K562 (cell line): ENCODE measurements around the gene SURF6. TPM values are rescaled to one million over a fixed set of nuclear protein-coding genes. Genes with fewer than 3 reads are reported as not detected.

Experiments
- ATAC-seq: fragments of 200-7000 bp; cut with Tn5 transposase; 3 replicates; pipeline ENCODE4 v1.9.1; 2020; ENCODE audit warnings: moderate library complexity
- BruUV-seq: library from RNA; stranded (reverse); fragments of 400-500 nt; replicated peaks from 2 replicates; lab custom pipeline; 2021; lab: Mats Ljungman, UMichigan
- CTCF ChIA-PET: fragments of 300-600 bp; formaldehyde crosslinking; extraction: SDS; loops from one replicate; lab custom pipeline; 2021; ENCODE audit warnings: low intra/inter-chr PET ratio; lab: Yijun Ruan, JAX
- POLR2A ChIA-PET: fragments of 300-600, 350-650 bp; sonication (Branson Sonifier 250); formaldehyde crosslinking; extraction: SDS; loops from one replicate; lab custom pipeline; 2021; ENCODE audit warnings: antibody characterized with exemption, inconsistent platforms; lab: Yijun Ruan, JAX
- DNase-seq, 4 experiments: peaks; one replicate each; pipeline versions ENCODE4 v3.0.0 to v3.0.0-alpha.2; 2011 to 2018; ENCODE audit warnings: low spot score in 3 of 4, mixed read lengths in 3 of 4; ENCODE audit errors: extremely low read depth in 1 of 4
- FAIRE-seq: peaks from 2 replicates; lab custom pipeline; 2011; peaks lifted over from hg19 to GRCh38; lab: Jason Lieb, UNC
- H2AFZ ChIP-seq: 2 replicates; pipeline ENCODE4 v1.6.0; 2011; ENCODE audit warnings: low read depth, low read length, control low read depth, inconsistent platforms
- H3K27ac ChIP-seq: fragments of 200-600 bp; 3 replicates; pipeline ENCODE4 v1.8.0; 2011; ENCODE audit warnings: low read depth, mild to moderate bottlenecking, control low read depth, inconsistent platforms, low read length, moderate library complexity, mixed read lengths; ENCODE audit errors: extremely low read depth
- H3K27me3 ChIP-seq, 2 experiments: fragments of 300-600 bp in 1 of 2; 2 replicates in 1 of 2; 3 replicates in 1 of 2; pipeline versions ENCODE4 v1.6.0 to v1.8.0; 2011; ENCODE audit warnings: inconsistent platforms in 2 of 2, low read length in 2 of 2, mild to moderate bottlenecking in 1 of 2, mixed read lengths in 1 of 2, moderate library complexity in 1 of 2; ENCODE audit not compliant: control insufficient read depth in 2 of 2, insufficient read depth in 2 of 2
- H3K36me3 ChIP-seq: fragments of 300-600 bp; 3 replicates; pipeline ENCODE4 v1.8.0; 2011; ENCODE audit warnings: mild to moderate bottlenecking, low read length, inconsistent platforms; ENCODE audit not compliant: control insufficient read depth, insufficient read depth
- H3K4me1 ChIP-seq, 2 experiments: fragments of 200-600 bp in 1 of 2; replicated peaks in 1 of 2; 2 replicates in 1 of 2; 3 replicates in 1 of 2; pipeline versions ENCODE4 v1.5.1 to v1.8.0; 2011; ENCODE audit warnings: inconsistent platforms in 2 of 2, low read length in 2 of 2, mild to moderate bottlenecking in 1 of 2, mixed read lengths in 1 of 2, moderate library complexity in 1 of 2; ENCODE audit not compliant: control insufficient read depth in 2 of 2, insufficient read depth in 2 of 2
- H3K4me2 ChIP-seq: 2 replicates; pipeline ENCODE4 v1.6.1; 2011; ENCODE audit warnings: low read length, control low read depth, inconsistent platforms, mixed read lengths; ENCODE audit not compliant: insufficient read depth
- H3K4me3 ChIP-seq: fragments of 200-600 bp; sonication (generic), shearing (Covaris generic); 2 replicates; pipeline ENCODE4 v1.5.1; 2016; ENCODE audit warnings: control low read depth, inconsistent platforms
- H3K79me2 ChIP-seq: fragments of 200-600 bp; 3 replicates; pipeline ENCODE4 v1.8.0; 2011; ENCODE audit warnings: low read length, inconsistent platforms; ENCODE audit not compliant: control insufficient read depth, insufficient read depth
- H3K9ac ChIP-seq, 2 experiments: 2 replicates each; pipeline versions ENCODE4 v1.6.0 to v1.6.1; 2011; ENCODE audit warnings: low read depth in 2 of 2, low read length in 2 of 2, control low read depth in 1 of 2, inconsistent platforms in 1 of 2, mild to moderate bottlenecking in 1 of 2, mixed read lengths in 1 of 2; ENCODE audit not compliant: insufficient read depth in 1 of 2
- H3K9me1 ChIP-seq: one replicate; pipeline ENCODE4 v1.6.0; 2011; ENCODE audit warnings: inconsistent platforms, mild to moderate bottlenecking, low read length, moderate library complexity; ENCODE audit not compliant: control insufficient read depth, insufficient read depth
- H3K9me3 ChIP-seq: replicated peaks from 2 replicates; pipeline ENCODE4 v1.5.1; 2011; ENCODE audit warnings: low read depth, low read length, inconsistent platforms; ENCODE audit not compliant: control insufficient read depth, insufficient read depth
- H4K20me1 ChIP-seq: replicated peaks from 2 replicates; pipeline ENCODE4 v1.6.1; 2011; ENCODE audit warnings: low read length, inconsistent platforms, mixed read lengths; ENCODE audit not compliant: control insufficient read depth, insufficient read depth
- ETV5 ChIP-seq: sonication (generic); formaldehyde crosslinking; IDR thresholded peaks from 2 replicates; pipeline ENCODE4 v1.4.0; 2020; ENCODE audit warnings: low read depth, mild to moderate bottlenecking, missing genetic modification reagents
- MITF ChIP-seq: IDR thresholded peaks from 2 replicates; pipeline ENCODE4 v1.6.1; 2014; ENCODE audit warnings: antibody characterized with exemption
- POLR2G ChIP-seq: fragments of 200-400 bp; formaldehyde crosslinking; IDR thresholded peaks from 2 replicates; pipeline ENCODE4 v1.6.1; 2017; ENCODE audit warnings: low read depth, mild to moderate bottlenecking, antibody characterized with exemption, low read length, moderate library complexity
- RBFOX2 ChIP-seq: fragments of 200-400 bp; formaldehyde crosslinking; IDR thresholded peaks from 2 replicates; pipeline ENCODE4 v1.6.1; 2017; ENCODE audit warnings: low read depth, mild to moderate bottlenecking, low read length, moderate library complexity
- WGBS: fragments of 100-300 bp; shearing (Covaris generic); methylation state at CpG from one replicate; pipeline ENCODE4 v1.1.6; 2016; ENCODE audit warnings: low coverage, mixed read lengths; ENCODE audit not compliant: insufficient coverage; ENCODE audit errors: missing lambda C conversion rate; 5-methylcytosine and 5-hydroxymethylcytosine counted together
- in situ Hi-C: fragments of 300-500 bp; cut with MboI; formaldehyde crosslinking; loops from 4 replicates; pipeline ENCODE4 v1.15.0; 2018; ENCODE audit warnings: inconsistent platforms, mixed read lengths
- intact Hi-C: fragments of 100-400 bp; cut with micrococcal nuclease; formaldehyde crosslinking; loops from 2 replicates; pipeline ENCODE4 v1.14.2; 2022
- polyA plus RNA-seq, 8 experiments: library from polyadenylated mRNA; depleted of rRNA in 4 of 8; stranded (reverse) in 5 of 8; unstranded in 3 of 8; fragments of >200 nt; fragmentation: Nextera tagmentation in 2 of 8; fragmentation: Illumina TruSeq in 1 of 8; extraction: Ambion mirVana in 2 of 8; extraction: Trizol in 1 of 8; gene quantifications; 2 replicates each; pipeline versions ENCODE4 v1.2.1 to v1.2.3, GENCODE V29; 2011 to 2014; ENCODE audit warnings: inconsistent platforms in 1 of 8, missing spikeins in 1 of 8
- total RNA-seq, 7 experiments: library from RNA; depleted of rRNA in 6 of 7; stranded (reverse); fragments of >200 nt in 6 of 7; fragmentation: Illumina TruSeq in 2 of 7; extraction: Trizol in 2 of 7; gene quantifications; 2 replicates each; pipeline versions ENCODE4 v1.2.1 to v1.2.3, GENCODE V29; 2011 to 2021; ENCODE audit warnings: low replicate concordance in 1 of 7

Gene SURF6
- total and polyA plus RNA-seq, 9 of the 15 experiments (the other 6 are each of a cell fraction or from before 2014, with no cell fraction given), result 1.4 to 68.3 (median 14.7) TPM

- no peak for ATAC-seq
Measured at GRCh38 chr9:133341369-133342068, 5.5 kb upstream of the SURF6 start.

DNA sequence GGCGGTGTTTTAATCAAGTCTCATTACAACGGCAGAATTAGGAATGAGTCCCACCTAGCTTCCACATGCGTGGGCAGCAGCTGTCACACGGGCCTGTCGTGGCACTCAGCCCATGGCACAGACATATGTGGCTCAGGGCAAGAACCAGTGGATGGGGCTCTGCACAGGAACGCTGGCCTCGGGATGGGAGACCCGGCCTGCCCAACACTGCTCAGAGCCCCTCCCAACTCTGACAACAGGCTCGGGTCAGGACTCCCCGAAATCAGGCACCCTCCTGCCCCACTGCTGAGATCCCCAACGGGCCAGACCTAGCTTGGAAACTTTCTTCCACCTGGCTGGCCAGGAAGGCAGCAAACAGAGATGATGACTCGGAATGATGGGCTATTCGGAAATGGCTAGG, 4.9 kb upstream of the SURF6 start:
- TF ChIP-seq MITF, result no peak
- TF ChIP-seq RBFOX2, result peak; percentile 39; the same call in 1 of the 2 replicates
- TF ChIP-seq, all 486 proteins: peak for 1
- no peak for ATAC-seq
- intact Hi-C loops (no loop called here), in situ Hi-C loops (no loop called here)
- Histone ChIP-seq H3K27ac (no peak overlapping the region), H3K27me3 (no peaks in the 10 kb centered on the region; a peak in 1 of 5 replicates), H4K20me1 (peaks cover 1% of the 10 kb centered on the region; the same call in 1 of the 2 replicates), H3K9me1 (no peaks in the 10 kb centered on the region), H3K4me3 (no peak overlapping the region), H3K9ac (peak overlapping the region in 1 of 2 experiments; percentile 73; a peak in 2 of 4 replicates), H2AFZ (no peak overlapping the region), H3K9me3 (no peaks in the 10 kb centered on the region), H3K36me3 (peaks cover 78% of the 10 kb centered on the region; the same call in 2 of the 3 replicates), H3K4me1 (peaks cover 3 to 29% of the 10 kb centered on the region in 2 experiments; a peak in 4 of 5 replicates), H3K79me2 (peaks cover 13% of the 10 kb centered on the region), H3K4me2 (no peak overlapping the region)
- ChIA-PET POLR2A (interaction anchor here (2.7 kb wide), 1 partner anchor 10 kb away, joined by 18 read pairs; no protein-coding TSS in a partner anchor), CTCF (no interaction called here)
- FAIRE-seq, result no peak
- WGBS, result 93% methylated on average over 13 of the region's 13 CpGs
- DNase-seq, result no peak
- no TSS peak for BruUV-seq

More at GRCh38 chr9:133341369-133342068, 5.5 kb upstream of the SURF6 start:
- peaks cover 14% of the 10 kb centered on the region for H3K79me2 ChIP-seq
- ChIA-PET CTCF (no interaction called here), POLR2A (interaction anchor here (0.5 to 2.7 kb wide), 5 partner anchors 9 to 107 kb away, joined by 3 to 18 read pairs (median 5); no protein-coding TSS in a partner anchor)
- intact Hi-C loops, result no loop called here
- H3K9ac ChIP-seq, result peak overlapping the region in 1 of 2 experiments; percentile 80; a peak in 2 of 4 replicates
- no peak overlapping the region for H3K4me3 ChIP-seq
- no peaks in the 10 kb centered on the region for H3K27me3 ChIP-seq
- no peak overlapping the region for H2AFZ ChIP-seq
- TF ChIP-seq POLR2G (0 out of 2 replicates have a peak, but pooled peaks have one; percentile 6), ETV5 (CRISPR knock-in tag) (no peak)
- H3K9me1 ChIP-seq, result no peaks in the 10 kb centered on the region
- WGBS, result 90% methylated on average over 14 of the region's 15 CpGs
- peaks cover 2% of the 10 kb centered on the region; the same call in 1 of the 2 replicates for H4K20me1 ChIP-seq
- H3K27ac ChIP-seq, result no peak overlapping the region
- FAIRE-seq (no peak), DNase-seq (no peak)
- peaks cover 9 to 31% of the 10 kb centered on the region in 2 experiments; a peak in 4 of 5 replicates for H3K4me1 ChIP-seq
- peaks cover 83% of the 10 kb centered on the region for H3K36me3 ChIP-seq
- H3K4me2 ChIP-seq, result no peak overlapping the region
- in situ Hi-C loops, result no loop called here
- BruUV-seq, result no TSS peak
- no peaks in the 10 kb centered on the region for H3K9me3 ChIP-seq
